Liver (tissue), 9 donors: Measurements from ENCODE around the gene CENPF. TPM values are rescaled to one million over a fixed set of nuclear protein-coding genes. Genes with fewer than 3 reads are reported as not detected.

Experiments used
- DNase-seq: peaks from one replicate; pipeline ENCODE4 v3.0.0-alpha.2; 2017; ENCODE audit warnings: low spot score
- H3K27ac ChIP-seq, 2 donors: one replicate each; pipeline ENCODE4 v1.7.0; 2013; ENCODE audit warnings: inconsistent platforms in 2 of 2, low read length in 2 of 2, control low read depth in 1 of 2, low read depth in 1 of 2, mild to moderate bottlenecking in 1 of 2
- H3K27me3 ChIP-seq, 4 donors: one replicate each; pipeline versions ENCODE4 v1.6.1 to v1.7.0; 2013; ENCODE audit warnings: low read length in 3 of 4, inconsistent platforms in 1 of 4, mild to moderate bottlenecking in 1 of 4, moderate library complexity in 1 of 4; ENCODE audit not compliant: control insufficient read depth in 4 of 4, insufficient read depth in 4 of 4
- H3K36me3 ChIP-seq, 4 donors: one replicate each; pipeline versions ENCODE4 v1.6.1 to v1.7.0; 2013; ENCODE audit warnings: low read length in 3 of 4, mild to moderate bottlenecking in 3 of 4, low read depth in 1 of 4, moderate library complexity in 1 of 4; ENCODE audit not compliant: control insufficient read depth in 4 of 4, insufficient read depth in 3 of 4
- H3K4me1 ChIP-seq, 4 donors: one replicate each; pipeline versions ENCODE4 v1.6.1 to v1.7.0; 2013; ENCODE audit warnings: low read length in 3 of 4, mild to moderate bottlenecking in 3 of 4, moderate library complexity in 1 of 4; ENCODE audit not compliant: control insufficient read depth in 4 of 4, insufficient read depth in 4 of 4
- H3K4me3 ChIP-seq, 3 donors: one replicate each; pipeline versions ENCODE4 v1.6.1 to v1.7.0; 2013; ENCODE audit warnings: low read length in 3 of 3, control low read depth in 1 of 3, low read depth in 1 of 3, mild to moderate bottlenecking in 1 of 3
- H3K9ac ChIP-seq, 2 donors: one replicate each; pipeline ENCODE4 v1.7.0; 2013; ENCODE audit warnings: low read length in 2 of 2, mild to moderate bottlenecking in 2 of 2, moderate library complexity in 2 of 2, control low read depth in 1 of 2, low read depth in 1 of 2
- H3K9me3 ChIP-seq, 4 donors: one replicate each; pipeline versions ENCODE4 v1.6.1 to v1.7.0; 2013; ENCODE audit warnings: low read length in 3 of 4; ENCODE audit not compliant: control insufficient read depth in 4 of 4
- CTCF ChIP-seq: fragments of 150-350 bp; IDR thresholded peaks from 2 replicates; pipeline ENCODE4 v1.5.1; 2017; ENCODE audit warnings: improper control_type of control experiment, low read depth, low read length; ENCODE audit not compliant: missing input control
- EGR1 ChIP-seq, 2 donors: IDR thresholded peaks; 2 replicates each; pipeline ENCODE4 v1.6.1; 2016 to 2018; ENCODE audit warnings: antibody characterized with exemption in 2 of 2, low read depth in 2 of 2
- FOXA1 ChIP-seq: IDR thresholded peaks from 2 replicates; pipeline ENCODE4 v1.6.1; 2016; ENCODE audit warnings: antibody characterized with exemption
- GABPA ChIP-seq, 2 donors: IDR thresholded peaks in 1 of 2; conservative IDR thresholded peaks in 1 of 2; 2 replicates each; pipeline ENCODE4 v1.6.1; 2016; ENCODE audit warnings: antibody characterized with exemption in 2 of 2, mild to moderate bottlenecking in 1 of 2, moderate library complexity in 1 of 2
- HNF4A ChIP-seq, 2 donors: conservative IDR thresholded peaks; 2 replicates each; pipeline ENCODE4 v1.6.1; 2016; ENCODE audit warnings: antibody characterized with exemption in 2 of 2, mild to moderate bottlenecking in 2 of 2
- HNF4G ChIP-seq: IDR thresholded peaks from 2 replicates; pipeline ENCODE4 v1.6.1; 2016; ENCODE audit warnings: antibody characterized with exemption
- NR2F2 ChIP-seq: IDR thresholded peaks from 2 replicates; pipeline ENCODE4 v1.6.1; 2016; ENCODE audit warnings: antibody characterized with exemption
- RAD21 ChIP-seq, 2 donors: IDR thresholded peaks; 2 replicates each; pipeline ENCODE4 v1.6.1; 2016; ENCODE audit warnings: antibody characterized with exemption in 2 of 2, mild to moderate bottlenecking in 2 of 2
- REST ChIP-seq: IDR thresholded peaks from 2 replicates; pipeline ENCODE4 v1.6.1; 2016; ENCODE audit warnings: antibody characterized with exemption, mild to moderate bottlenecking
- RXRA ChIP-seq, 2 donors: IDR thresholded peaks; 2 replicates each; pipeline ENCODE4 v1.6.1; 2017 to 2018; ENCODE audit warnings: antibody characterized with exemption in 2 of 2, mild to moderate bottlenecking in 1 of 2
- SP1 ChIP-seq: IDR thresholded peaks from 2 replicates; pipeline ENCODE4 v1.6.1; 2018; ENCODE audit warnings: antibody characterized with exemption, mild to moderate bottlenecking
- TAF1 ChIP-seq: conservative IDR thresholded peaks from 2 replicates; pipeline ENCODE4 v1.6.1; 2016; ENCODE audit warnings: antibody characterized with exemption, mild to moderate bottlenecking
- YY1 ChIP-seq: IDR thresholded peaks from 2 replicates; pipeline ENCODE4 v1.6.1; 2016; ENCODE audit warnings: antibody characterized with exemption, mild to moderate bottlenecking
- WGBS: extraction: QIAGEN DNeasy Blood & Tissue Kit; methylation state at CpG from one replicate; pipeline ENCODE4 v1.1.7; 2013; 5-methylcytosine and 5-hydroxymethylcytosine counted together
- polyA plus RNA-seq, 2 donors: library from polyadenylated mRNA; stranded (reverse) in 1 of 2; unstranded in 1 of 2; fragments of 200-250 nt in 1 of 2; fragments of >200 nt in 1 of 2; fragmentation: Nextera tagmentation in 1 of 2; extraction: Ambion mirVana in 1 of 2; gene quantifications; one replicate each; pipeline versions ENCODE4 v1.2.1 to v1.2.3, GENCODE V29; 2013 to 2015
- total RNA-seq, 2 donors: library from RNA; depleted of rRNA; stranded (reverse); fragments of >200 nt; gene quantifications; one replicate each; pipeline ENCODE4 v1.2.3, GENCODE V29; 2014
- TF ChIP-seq, protein P1 (sequence below): IDR thresholded peaks from 2 replicates; pipeline ENCODE4 v1.6.1; 2016; ENCODE audit warnings: antibody characterized with exemption
- TF ChIP-seq, protein P2 (sequence below): IDR thresholded peaks from 2 replicates; pipeline ENCODE4 v1.6.1; 2016; ENCODE audit warnings: antibody characterized with exemption
- TF ChIP-seq, protein P3 (sequence below): IDR thresholded peaks from 2 replicates; pipeline ENCODE4 v1.6.1; 2016; ENCODE audit warnings: antibody characterized with exemption
- donor health status: healthy.
- donor health status: healthy.
- donor health status: healthy.
- donor health status: healthy.
- donor health status: healthy.

The CENPF gene
- total and polyA plus RNA-seq, 4 donors: 0.08 to 47.3 (median 1.5) TPM

DNA sequence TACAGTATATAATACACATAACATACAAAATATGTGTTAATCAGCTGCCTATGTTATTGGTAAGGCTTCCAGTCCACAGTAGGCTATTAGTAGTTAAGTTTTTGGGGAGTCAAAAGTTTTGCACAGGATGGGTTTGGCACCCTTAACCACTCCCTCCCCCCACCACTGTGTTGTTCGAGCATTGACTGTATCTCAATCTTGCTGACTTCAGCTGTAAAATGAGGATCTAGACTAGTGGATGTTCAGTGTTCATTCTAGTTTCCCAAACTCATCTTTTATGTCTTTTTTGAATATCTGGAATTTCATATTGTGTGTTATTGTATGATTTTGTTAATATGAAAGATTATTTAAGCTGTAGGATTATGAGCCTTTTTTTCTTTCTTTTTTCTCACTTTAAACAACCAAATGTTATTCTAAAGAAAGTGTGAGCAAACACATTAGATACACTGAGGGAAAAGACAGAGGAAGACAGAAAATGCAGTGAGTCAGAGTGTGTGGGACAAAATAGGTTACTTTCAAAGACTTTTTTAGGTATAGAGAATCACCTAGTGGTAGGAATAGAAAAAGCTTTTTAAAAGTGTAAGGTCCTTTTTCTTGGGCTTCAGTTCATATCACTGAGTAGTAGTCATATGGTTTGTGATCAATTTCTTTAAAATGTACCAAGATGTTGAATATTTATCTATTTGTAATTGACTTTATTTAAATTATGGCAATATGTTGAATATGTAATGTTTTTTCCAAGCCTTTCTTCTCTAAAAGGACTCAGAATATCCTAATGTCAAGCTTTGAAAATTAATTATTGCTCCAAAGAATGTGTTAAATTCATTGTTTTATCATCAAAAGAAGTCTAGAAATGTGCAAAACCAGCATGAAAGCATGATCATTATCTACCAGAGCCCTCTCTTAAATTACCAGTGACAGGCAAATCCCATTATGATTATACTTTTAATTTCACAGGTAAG lies 17.9 kb upstream of the CENPF start:
- 49% methylated on average over 1 of the region's 1 CpG for WGBS
- no peak overlapping the region for H3K4me3 ChIP-seq
- H3K9me3 ChIP-seq: no peaks in the 10 kb centered on the region
- no peaks in the 10 kb centered on the region for H3K4me1 ChIP-seq
- H3K36me3 ChIP-seq: no peaks in the 10 kb centered on the region
- no peak overlapping the region for H3K9ac ChIP-seq
- no peak for DNase-seq
- H3K27ac ChIP-seq: no peak overlapping the region
- H3K27me3 ChIP-seq: no peaks in the 10 kb centered on the region
- TF ChIP-seq RAD21 (IDR thresholded peaks at IDR 0.05): peak; percentile 76 to 79
- TF ChIP-seq CTCF: peak; percentile 44
- TF ChIP-seq FOXA1: no peak

DNA sequence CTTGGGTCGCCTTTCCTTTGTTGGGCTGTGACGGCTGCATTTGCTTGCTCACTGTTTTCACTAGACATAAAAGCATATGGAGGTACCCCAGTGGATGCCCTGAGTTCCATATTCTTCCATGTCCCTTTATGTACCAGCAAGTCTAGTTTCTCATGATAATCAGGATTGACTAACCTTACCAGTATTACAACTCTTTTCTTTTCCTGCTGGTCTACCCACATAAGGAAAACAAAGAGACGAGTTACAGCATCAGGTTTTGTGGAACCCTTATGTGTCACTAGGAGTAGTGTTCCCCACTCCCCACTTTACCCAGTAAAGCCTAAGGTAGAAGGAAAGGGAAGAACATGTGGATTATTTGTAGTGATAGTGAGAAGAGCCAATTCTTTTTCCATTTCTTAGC lies 16.4 kb upstream of the CENPF start:
- H3K27me3 ChIP-seq: no peaks in the 10 kb centered on the region
- no peak overlapping the region for H3K9ac ChIP-seq
- no peak overlapping the region for H3K27ac ChIP-seq
- no peaks in the 10 kb centered on the region for H3K36me3 ChIP-seq
- no peak overlapping the region for H3K4me3 ChIP-seq
- 91% methylated on average over 3 of the region's 3 CpGs for WGBS
- no peak for DNase-seq
- no peaks in the 10 kb centered on the region for H3K4me1 ChIP-seq
- TF ChIP-seq FOXA1: no peak
- no peak for TF ChIP-seq SP1
- TF ChIP-seq EGR1 (IDR thresholded peaks at IDR 0.05; ENCODE audit: low read depth in 2 of 2): no peak
- H3K9me3 ChIP-seq: no peaks in the 10 kb centered on the region

DNA sequence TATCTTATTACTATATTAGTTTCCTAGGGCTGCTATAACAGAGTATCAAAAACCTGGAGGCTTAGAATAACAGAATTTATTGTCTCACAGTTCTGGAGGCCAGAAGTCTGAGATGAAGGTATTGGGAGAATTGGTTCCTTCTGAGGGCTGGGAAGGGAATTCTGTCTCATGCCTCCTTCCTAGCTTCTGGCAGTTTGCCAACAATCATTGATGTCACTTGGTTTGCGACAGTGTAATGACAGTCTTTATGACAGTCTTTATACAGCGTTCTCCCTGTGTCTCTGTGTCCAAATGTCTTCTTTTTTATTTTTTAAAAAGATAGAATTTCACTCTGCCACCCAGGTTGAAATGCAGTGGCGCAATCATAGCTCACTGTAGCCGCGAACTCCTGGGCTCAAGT lies 15.8 kb upstream of the CENPF start:
- H3K4me1 ChIP-seq: no peaks in the 10 kb centered on the region
- H3K36me3 ChIP-seq: no peaks in the 10 kb centered on the region
- H3K9ac ChIP-seq: no peak overlapping the region
- H3K4me3 ChIP-seq: no peak overlapping the region
- H3K27me3 ChIP-seq: no peaks in the 10 kb centered on the region
- H3K9me3 ChIP-seq: no peaks in the 10 kb centered on the region
- no peak overlapping the region for H3K27ac ChIP-seq
- DNase-seq: no peak
- whole genome bisulfite sequencing: 73% methylated on average over 5 of the region's 5 CpGs
- TF ChIP-seq RXRA (IDR thresholded peaks at IDR 0.05) (no peak), YY1 (no peak), RAD21 (IDR thresholded peaks at IDR 0.05) (no peak), HNF4A (conservative IDR thresholded peaks at IDR 0.05) (no peak), FOXA1 (no peak), EGR1 (IDR thresholded peaks at IDR 0.05; ENCODE audit: low read depth in 2 of 2) (no peak), NR2F2 (no peak), HNF4G (no peak), CTCF (no peak), REST (no peak), TAF1 (no peak), GABPA (IDR thresholded peaks at IDR 0.05 in 1 of 2, conservative IDR thresholded peaks at IDR 0.05 in 1 of 2) (no peak), SP1 (no peak)
- TF ChIP-seq, protein P1, sequence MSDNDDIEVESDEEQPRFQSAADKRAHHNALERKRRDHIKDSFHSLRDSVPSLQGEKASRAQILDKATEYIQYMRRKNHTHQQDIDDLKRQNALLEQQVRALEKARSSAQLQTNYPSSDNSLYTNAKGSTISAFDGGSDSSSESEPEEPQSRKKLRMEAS: no peak
- TF ChIP-seq, protein P2, sequence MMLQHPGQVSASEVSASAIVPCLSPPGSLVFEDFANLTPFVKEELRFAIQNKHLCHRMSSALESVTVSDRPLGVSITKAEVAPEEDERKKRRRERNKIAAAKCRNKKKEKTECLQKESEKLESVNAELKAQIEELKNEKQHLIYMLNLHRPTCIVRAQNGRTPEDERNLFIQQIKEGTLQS: no peak
- TF ChIP-seq, protein P3, sequence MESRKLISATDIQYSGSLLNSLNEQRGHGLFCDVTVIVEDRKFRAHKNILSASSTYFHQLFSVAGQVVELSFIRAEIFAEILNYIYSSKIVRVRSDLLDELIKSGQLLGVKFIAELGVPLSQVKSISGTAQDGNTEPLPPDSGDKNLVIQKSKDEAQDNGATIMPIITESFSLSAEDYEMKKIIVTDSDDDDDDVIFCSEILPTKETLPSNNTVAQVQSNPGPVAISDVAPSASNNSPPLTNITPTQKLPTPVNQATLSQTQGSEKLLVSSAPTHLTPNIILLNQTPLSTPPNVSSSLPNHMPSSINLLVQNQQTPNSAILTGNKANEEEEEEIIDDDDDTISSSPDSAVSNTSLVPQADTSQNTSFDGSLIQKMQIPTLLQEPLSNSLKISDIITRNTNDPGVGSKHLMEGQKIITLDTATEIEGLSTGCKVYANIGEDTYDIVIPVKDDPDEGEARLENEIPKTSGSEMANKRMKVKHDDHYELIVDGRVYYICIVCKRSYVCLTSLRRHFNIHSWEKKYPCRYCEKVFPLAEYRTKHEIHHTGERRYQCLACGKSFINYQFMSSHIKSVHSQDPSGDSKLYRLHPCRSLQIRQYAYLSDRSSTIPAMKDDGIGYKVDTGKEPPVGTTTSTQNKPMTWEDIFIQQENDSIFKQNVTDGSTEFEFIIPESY: no peak
